ENCODE data around the gene PTK7. TPM values are rescaled to one million over a fixed set of nuclear protein-coding genes. Genes with fewer than 3 reads are reported as not detected.

The PTK7 gene
- total and polyA plus RNA-seq, 2 donors from 2014 or later: 26.0 to 55.2 TPM

GRCh38 chr6:43120101-43120763 lies 44.1 kb downstream of the PTK7 start:
- TF ChIP-seq CTCF (IDR thresholded peaks at IDR 0.05; ENCODE audit: borderline replicate concordance, extremely low read depth, insufficient read depth): no peak
- intact Hi-C loops (cut with DNase I): no loop called here
- Histone ChIP-seq H3K27ac (ENCODE audit: low read depth in 2 of 2, low read length in 2 of 2) (no peak overlapping the region), H3K4me3 (ENCODE audit: low read length in 3 of 3) (no peak overlapping the region), H3K4me1 (ENCODE audit: control insufficient read depth in 2 of 3, insufficient read depth in 2 of 3, low read depth in 1 of 3, low read length in 3 of 3) (peaks cover 0 to 14% (median 0%) of the 10 kb centered on the region in 3 donors), H3K27me3 (ENCODE audit: control insufficient read depth, insufficient read depth, low read length) (no peaks in the 10 kb centered on the region), H3K9ac (ENCODE audit: low read length in 3 of 3) (no peak overlapping the region), H3K9me3 (ENCODE audit: control insufficient read depth in 2 of 3, insufficient read depth in 1 of 3, low read length in 3 of 3) (no peaks in the 10 kb centered on the region), H3K36me3 (ENCODE audit: control insufficient read depth in 2 of 3, insufficient read depth in 3 of 3, low read length in 3 of 3) (no peaks in the 10 kb centered on the region)
- peak in 2 of 5 donors; percentile 26 to 27 for DNase-seq
- FAIRE-seq: no peak

- Histone ChIP-seq H3K9me3 (ENCODE audit: control insufficient read depth in 2 of 3, insufficient read depth in 1 of 3, low read length in 3 of 3) (no peaks in the 10 kb centered on the region), H3K36me3 (ENCODE audit: control insufficient read depth in 2 of 3, insufficient read depth in 3 of 3, low read length in 3 of 3) (no peaks in the 10 kb centered on the region), H3K9ac (ENCODE audit: low read length in 3 of 3) (no peak overlapping the region), H3K4me1 (ENCODE audit: control insufficient read depth in 2 of 3, insufficient read depth in 2 of 3, low read depth in 1 of 3, low read length in 3 of 3) (peaks cover 0 to 14% (median 0%) of the 10 kb centered on the region in 3 donors), H3K27me3 (ENCODE audit: control insufficient read depth, insufficient read depth, low read length) (no peaks in the 10 kb centered on the region), H3K27ac (ENCODE audit: low read depth in 2 of 2, low read length in 2 of 2) (peak overlapping the region; percentile 36 to 72), H3K4me3 (ENCODE audit: low read length in 3 of 3) (no peak overlapping the region)
- DNase-seq (peak in 4 of 5 donors; percentile 27 to 92 (median 50)), FAIRE-seq (no peak)
- intact Hi-C loops (cut with DNase I): no loop called here
- no peak for TF ChIP-seq CTCF (IDR thresholded peaks at IDR 0.05; ENCODE audit: borderline replicate concordance, extremely low read depth, insufficient read depth)
Observed at GRCh38 chr6:43120944-43121913, 45.1 kb downstream of the PTK7 start.

- H3K4me1 ChIP-seq (ENCODE audit: control insufficient read depth in 2 of 3, insufficient read depth in 2 of 3, low read depth in 1 of 3, low read length in 3 of 3): peaks cover 0 to 16% (median 0%) of the 10 kb centered on the region in 3 donors
- H3K9me3 ChIP-seq (ENCODE audit: control insufficient read depth in 2 of 3, insufficient read depth in 1 of 3, low read length in 3 of 3): no peaks in the 10 kb centered on the region
- H3K27ac ChIP-seq (ENCODE audit: low read depth in 2 of 2, low read length in 2 of 2): no peak overlapping the region
- H3K27me3 ChIP-seq (ENCODE audit: control insufficient read depth, insufficient read depth, low read length): no peaks in the 10 kb centered on the region
- H3K4me3 ChIP-seq (ENCODE audit: low read length in 3 of 3): no peak overlapping the region
- H3K9ac ChIP-seq (ENCODE audit: low read length in 3 of 3): no peak overlapping the region
- intact Hi-C loops (cut with DNase I): no loop called here
- no peaks in the 10 kb centered on the region for H3K36me3 ChIP-seq (ENCODE audit: control insufficient read depth in 2 of 3, insufficient read depth in 3 of 3, low read length in 3 of 3)
- FAIRE-seq: no peak
- TF ChIP-seq CTCF (IDR thresholded peaks at IDR 0.05; ENCODE audit: borderline replicate concordance, extremely low read depth, insufficient read depth): no peak
- DNase-seq: peak in 2 of 5 donors; percentile 25 to 48
Observed at GRCh38 chr6:43122146-43122545, 46.0 kb downstream of the PTK7 start.
